GM20431 (cell line): ENCODE data around the gene NOTO.

Source experiments
- in situ Hi-C: fragments of 300-500 bp; cut with MseI, MboI; formaldehyde crosslinking; loops from one replicate; pipeline ENCODE4 v1.15.0; 2020; ENCODE audit warnings: low sequenced_read_pairs; ENCODE audit not compliant: unreplicated experiment

The NOTO gene

DNA sequence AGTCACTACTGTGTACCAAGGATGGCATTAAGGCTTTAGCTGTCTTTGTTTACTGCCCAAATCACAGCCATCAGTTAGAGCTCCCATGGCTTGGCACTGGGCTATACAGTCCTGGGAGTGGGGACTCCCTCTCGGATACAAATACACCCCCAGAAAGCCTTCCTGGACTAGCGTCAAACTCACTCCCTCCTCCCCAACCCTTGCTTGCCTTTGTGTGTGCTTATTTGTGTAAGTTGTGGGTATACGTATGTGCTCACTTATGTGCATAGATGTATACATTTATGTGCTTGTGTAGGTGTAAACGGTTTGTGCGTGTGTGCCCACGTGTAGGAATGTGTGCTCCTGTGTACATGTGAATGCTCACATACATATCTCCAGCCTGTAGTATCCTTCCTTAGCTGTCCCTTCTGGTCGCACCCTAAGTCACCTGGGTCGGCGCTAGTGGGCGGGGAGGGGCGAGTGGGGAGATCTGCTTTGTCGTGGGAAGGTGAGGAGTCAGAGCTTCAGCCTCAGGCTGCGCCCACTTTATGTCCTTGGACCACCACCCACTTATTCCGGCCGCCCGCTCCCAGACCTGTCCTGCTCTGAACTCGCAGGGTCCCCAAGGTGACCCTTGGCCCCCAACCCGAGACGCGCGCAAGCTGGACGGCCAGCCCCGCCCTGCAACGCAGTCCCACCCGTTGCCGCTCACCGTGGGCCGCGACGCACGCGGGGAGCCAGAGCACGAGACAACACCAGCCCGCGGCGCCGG lies 30.2 kb downstream of the NOTO start:
- in situ Hi-C loops = no loop called here

DNA sequence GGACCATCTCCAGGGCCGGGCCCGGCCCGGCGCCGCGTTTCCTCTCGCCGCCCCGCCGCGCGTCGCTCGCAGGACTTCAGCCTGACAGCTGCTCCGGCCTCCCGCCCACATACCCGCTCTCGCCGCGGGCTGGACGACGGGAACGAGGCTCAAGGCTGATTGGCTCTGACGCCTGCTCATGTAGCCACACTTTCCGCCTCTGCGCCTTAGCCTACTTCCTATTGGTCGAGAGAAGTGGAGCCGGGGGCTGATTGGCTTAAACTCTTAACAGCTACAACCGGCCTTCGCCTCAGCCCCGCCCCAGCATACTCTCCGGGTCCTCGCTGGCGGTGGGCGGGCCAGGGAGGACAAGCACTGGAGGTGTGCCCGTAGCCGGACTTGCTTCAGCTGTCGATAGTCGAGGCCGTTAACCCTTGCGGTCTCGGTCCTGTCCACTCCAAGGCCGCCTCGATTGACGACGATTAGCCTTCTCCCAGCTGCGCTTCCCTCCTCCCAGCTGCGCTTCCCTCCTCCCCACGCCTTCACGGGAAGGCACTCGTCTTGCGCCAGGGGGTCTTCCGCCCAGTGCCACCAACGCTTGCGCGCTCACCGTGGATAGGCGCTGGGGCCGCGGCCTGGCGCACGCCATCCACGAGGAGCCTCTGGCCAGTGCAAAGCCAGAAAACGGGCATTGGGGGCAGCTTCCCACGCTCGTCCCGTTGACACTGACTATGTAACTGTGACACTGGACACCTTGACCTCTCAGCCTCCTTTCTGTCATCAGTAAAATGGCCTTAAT lies 31.0 kb downstream of the NOTO start, which contains the start of gene PRADC1:
Gene PRADC1 (minus strand): TSS at position 86 of the 778 bp plus-strand sequence. CDS start 79 bp downstream, at position 7.
- in situ Hi-C loops = no loop called here

DNA sequence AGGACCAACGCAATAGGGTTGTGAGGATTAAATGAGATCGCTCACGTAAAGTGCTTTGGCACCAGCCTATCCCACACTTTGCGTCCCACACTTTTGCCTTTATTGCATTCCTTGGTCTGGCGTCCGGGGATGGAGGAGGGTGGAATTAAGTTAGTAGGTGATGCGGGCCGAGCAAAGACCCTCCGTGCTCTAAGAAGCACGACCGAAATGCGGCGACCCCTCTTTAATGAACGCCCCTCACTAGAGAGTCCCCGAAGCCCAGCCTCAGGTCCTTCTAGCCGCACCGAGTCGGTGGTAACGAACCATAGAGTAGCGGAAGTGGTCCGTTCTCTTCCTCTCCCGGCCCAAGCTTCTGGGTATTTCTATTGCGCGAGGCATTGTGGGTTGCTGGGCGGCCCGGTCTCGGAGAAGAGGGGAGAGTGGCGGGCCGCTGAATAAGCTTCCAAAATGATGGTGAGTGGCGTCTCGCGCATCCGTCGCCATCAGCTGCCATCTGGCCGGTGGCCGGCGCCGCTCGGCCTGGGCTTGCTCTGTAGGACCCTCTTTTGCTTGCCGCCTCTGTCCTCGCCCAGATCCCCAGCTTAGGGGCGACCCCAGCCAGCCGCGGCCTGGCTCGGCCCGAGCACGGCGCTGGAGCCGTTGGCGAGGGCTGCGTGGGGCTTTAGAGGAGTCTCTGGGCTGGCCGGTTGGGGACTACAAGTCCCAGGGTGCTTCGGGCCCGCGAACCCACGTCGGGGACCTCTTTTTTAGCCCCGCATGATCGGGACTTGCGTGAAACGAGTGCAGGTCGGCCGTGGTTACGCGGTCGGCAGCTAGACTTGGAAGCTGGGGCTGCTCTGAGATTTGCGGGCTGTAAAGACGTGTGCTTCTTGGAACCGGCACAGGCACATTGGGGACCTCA lies 31.8 kb downstream of the NOTO start, which contains the start of gene CCT7:
Gene CCT7 (plus strand): TSS at position 377 of the 901 bp plus-strand sequence. CDS start 71 bp downstream, at position 448.
- in situ Hi-C loops = no loop called here

DNA sequence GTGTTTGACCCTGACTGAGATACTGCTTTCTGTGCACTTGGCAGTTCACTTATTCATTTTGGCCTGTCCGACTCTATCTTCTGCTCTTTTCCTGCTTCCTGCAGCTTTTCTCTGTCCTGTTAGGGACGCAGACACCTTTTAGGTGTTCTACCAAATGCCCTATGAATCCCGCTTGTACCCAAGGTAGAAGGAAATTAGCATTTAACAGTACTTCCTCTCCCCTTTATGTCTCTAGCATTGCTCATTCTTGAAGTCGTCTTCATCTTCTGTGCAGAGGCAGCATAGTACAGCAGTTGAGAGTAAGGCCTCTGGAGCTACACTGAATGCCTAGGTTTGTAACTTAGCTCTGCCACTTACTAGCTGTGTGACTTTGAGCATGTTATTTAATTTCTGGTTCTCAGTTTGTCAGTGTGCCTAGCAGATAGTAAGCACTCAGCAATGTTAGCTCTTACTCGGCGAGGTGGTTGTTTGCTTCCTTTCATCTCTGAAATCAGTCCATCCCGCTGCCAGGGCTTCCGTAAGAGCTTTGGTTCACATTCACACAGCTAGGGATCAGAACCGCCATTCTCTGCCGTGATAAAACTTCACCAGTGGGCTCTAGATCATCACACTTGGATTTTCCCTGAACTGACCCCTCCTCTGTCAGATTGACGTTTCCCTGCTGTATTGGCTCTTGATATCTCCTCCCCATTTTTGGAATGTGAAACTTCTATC lies 33.1 kb downstream of the NOTO start:
- in situ Hi-C loops = no loop called here

DNA sequence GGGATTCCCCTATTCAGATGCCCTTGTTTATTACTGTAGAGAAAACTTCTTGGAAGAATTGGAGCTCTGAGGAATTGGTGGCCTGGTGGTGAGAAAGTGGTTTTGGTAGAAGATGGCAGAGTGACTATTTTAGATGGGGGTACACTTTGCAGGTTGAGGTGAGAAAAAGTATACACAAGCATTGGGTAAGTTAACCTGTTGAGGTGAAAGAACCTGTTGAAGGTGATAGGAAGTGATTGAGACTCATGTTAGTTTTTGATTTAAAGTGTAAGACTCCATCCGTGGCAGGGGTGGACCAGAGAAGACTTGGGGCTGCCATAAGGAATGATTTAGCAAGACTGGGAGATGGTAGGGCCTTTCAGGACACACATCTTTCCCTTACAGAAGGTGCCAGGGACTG lies 34.8 kb downstream of the NOTO start:
- in situ Hi-C loops = no loop called here

DNA sequence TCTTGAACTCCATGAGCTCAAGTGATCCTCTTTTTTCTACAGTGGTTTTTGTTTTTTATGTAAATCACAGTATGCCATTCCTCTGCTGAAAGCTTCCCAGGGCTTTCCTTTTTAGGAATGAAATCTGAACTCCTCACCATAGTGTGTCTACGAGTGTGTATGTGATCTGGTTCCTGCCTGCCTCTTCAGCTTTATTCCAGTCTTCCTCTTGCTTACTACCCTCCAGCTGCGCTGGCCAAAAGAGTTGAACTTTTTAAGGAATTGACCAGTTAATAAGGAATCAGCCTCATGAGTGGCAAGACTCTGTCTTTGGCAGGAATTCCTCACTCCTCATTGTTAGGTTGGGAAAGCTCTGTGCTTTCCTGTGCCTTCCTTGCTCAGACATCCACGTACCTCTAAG lies 35.8 kb downstream of the NOTO start:
- in situ Hi-C loops = no loop called here

DNA sequence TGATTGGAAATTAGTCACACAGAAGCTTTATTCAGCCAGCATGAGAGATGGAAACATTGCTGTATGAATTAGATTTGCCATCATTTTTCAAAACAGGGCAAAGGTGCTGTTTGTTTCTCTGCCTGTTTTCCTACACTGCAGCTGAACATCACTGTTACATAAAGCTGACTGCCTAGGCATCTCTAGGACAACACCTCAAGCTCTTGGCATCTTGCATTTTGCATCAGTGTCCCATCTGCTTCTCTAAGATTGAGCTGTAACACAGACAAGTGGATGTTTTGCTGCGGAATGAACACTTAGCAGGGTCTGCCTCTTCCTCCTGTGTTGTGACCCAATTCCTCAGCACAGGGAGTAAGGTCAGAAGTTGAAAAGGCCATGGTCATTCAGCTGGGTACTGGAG lies 36.6 kb downstream of the NOTO start:
- in situ Hi-C loops = no loop called here

DNA sequence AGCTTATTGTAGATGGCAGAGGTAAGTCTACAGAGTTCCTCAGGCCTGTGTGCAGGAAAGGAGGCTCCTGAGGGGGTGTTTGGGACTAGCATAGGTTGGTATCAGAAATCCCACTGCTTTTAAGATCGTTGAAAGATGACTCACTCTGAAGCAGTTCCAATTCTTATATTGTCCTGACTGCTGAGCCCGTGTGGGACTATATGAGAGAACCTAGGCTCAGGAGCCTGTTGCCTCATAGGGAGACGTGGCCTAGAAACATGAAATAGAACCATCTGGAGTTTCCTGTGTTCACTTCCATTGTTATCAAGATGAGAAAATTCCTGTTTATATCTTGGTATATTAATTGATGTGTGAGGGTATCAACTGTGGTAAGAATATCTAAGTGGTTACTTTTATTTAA lies 37.4 kb downstream of the NOTO start:
- in situ Hi-C loops = no loop called here

DNA sequence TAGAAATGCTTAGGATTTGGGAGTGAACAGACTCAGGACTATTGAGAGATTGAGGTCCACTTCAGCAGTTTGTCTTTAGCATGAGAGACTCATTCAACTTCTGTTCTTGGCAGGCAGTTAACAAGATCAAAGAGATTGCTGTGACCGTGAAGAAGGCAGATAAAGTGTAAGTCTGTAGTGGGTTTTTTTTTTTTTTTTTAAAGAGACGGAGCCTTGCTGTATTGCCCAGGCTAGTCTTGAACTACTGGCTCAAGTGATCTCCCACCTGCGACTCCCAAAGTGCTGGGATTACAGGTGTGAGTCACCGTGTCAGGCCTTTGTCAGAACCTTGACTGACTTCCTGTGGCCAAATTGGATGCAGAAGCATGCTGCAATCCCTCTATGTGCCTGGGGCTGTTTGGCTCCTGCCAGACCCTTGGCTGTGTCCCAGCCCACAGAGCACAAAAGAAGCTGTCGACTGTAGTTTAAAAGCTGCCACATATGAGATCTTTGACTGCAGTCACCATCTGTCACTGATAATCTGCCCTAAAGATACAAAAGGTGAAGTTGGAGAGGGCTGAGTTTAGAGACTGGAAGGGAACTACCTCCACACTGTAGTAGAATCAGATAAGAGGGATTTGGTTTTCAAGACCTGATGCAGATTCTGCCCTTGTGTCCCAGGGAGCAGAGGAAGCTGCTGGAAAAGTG lies 41.7 kb downstream of the NOTO start:
- in situ Hi-C loops = no loop called here

DNA sequence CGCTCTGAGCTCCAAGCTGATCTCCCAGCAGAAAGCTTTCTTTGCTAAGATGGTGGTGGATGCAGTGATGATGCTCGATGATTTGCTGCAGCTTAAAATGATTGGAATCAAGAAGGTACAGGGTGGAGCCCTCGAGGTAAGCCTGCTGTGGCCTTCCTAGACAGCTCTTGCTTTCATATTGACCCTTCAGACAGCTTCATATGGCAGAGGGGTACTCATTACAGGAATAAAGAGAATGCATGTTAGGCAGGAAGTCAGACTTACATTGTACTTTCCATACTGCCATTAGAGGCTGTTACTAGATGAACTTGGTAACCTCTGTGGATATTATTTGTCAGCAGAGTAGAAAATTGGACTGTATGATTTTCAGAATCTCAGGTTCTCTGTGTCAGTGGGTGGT lies 42.2 kb downstream of the NOTO start:
- in situ Hi-C loops = no loop called here

DNA sequence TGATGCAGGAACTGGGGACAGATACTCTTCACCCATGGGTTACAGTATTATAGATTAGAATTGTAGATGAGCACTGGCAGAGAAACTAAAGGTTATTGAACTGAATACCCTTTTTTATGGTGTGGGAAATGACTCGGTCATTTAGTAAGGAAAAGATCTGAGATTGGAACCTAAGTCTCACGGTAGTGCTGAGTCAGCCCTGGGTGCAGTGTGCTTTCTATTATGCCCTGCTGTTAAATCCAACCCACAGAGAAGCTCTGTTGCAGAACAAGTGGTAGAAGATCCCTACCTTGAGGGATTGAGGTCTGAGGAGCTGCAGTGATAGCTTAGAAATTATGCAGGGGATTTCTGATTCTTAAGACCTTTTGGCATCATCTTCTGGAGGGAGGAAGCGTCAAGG lies 44.5 kb downstream of the NOTO start:
- in situ Hi-C loops = no loop called here

DNA sequence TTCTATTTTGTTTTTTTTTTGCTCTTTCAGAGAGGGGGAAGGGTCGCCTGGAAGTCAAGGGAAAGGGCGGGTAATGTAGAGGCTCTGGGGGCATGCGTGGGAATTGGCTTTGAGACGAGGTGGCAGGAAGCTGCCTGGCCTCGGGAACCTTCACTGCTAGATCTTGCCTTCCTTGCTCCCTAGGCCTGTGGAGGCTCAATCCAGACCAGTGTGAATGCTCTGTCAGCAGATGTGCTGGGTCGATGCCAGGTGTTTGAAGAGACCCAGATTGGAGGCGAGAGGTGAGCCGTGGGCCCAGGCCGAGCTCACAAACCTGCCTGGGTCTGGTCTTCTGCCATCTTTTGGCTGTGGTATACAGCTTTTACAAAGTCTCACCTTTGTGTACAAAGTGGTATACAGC lies 47.3 kb downstream of the NOTO start:
- in situ Hi-C loops = no loop called here

DNA sequence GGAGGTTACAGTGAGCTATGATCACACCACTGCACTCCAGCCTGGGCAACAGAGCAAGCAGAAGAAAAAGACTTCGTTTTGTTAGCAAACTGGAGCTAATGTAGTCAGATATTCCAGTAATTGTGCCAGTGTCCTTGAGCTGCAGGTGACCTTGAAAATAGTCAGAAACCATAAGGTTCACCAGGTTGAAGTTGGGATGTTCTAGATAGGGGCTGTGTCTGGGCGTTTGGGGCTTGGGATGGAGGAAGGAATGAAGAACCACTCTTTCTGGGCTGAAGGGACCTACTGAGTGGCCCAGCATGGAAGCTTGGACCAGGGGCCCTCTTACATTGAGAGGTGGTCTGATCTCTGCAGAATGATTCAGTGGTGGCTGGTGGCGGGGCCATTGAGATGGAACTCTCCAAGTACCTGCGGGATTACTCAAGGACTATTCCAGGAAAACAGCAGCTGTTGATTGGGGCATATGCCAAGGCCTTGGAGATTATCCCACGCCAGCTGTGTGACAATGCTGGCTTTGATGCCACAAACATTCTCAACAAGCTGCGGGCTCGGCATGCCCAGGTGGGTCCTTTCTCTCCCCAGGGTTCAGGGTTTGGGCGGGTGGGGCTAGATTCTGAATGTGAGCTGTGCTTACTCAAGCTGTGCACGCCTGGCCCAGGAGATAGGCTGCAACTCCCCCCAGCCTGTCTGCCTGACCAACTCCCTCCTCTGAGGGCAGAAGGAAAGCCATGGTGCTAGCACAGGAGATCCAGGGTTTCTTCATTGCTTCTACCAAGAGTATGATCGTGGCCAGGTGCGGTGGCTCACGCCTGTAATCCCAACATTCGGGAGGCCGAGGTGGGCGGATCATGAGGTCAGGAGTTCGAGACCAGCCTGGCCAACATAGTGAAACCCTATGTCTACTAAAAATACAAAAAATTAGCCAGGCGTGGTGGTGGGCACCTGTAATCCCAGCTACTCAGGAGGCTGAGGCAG lies 48.8 kb downstream of the NOTO start:
- in situ Hi-C loops = no loop called here

DNA sequence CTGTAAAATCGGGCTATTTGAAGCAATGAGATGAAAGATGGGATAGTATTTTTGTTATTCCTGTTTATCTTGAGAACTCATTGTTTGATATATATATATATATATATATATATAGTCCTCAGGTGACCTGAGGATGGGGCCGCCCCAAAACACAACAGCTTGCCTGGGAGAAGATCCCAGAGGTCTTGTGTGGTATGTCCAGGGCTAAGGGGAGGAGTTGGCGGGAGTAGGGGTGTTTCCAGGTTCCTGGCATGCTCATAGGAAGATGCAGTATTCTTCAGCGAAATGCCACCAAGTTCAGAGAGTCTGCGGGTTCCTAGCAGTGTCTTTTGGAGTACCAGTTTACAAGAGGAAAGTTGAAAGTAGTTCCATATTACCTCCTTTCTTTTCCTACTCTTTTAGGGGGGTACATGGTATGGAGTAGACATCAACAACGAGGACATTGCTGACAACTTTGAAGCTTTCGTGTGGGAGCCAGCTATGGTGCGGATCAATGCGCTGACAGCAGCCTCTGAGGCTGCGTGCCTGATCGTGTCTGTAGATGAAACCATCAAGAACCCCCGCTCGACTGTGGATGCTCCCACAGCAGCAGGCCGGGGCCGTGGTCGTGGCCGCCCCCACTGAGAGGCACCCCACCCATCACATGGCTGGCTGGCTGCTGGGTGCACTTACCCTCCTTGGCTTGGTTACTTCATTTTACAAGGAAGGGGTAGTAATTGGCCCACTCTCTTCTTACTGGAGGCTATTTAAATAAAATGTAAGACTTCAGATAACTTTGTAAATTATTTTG lies 50.1 kb downstream of the NOTO start:
- in situ Hi-C loops = no loop called here

DNA sequence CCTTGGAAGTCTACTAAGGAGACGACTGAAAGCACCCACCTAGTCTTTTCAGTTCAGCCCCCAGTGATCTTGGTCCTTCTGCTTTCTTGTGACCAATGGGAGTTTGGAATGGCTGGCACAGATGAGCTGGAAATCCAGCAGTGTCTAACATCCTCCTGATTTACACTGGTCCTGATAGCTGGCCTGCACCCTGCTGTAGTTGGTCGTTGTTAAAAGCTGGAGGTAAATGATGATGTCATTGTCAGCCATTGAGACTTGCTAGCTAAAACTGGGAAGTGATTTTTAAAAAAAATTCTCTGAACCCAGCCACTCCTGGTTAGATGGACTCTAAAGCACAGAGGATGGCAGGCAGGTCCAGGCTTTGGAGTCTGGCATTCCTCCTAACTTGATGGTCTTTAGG lies 51.0 kb downstream of the NOTO start:
- in situ Hi-C loops = no loop called here

DNA sequence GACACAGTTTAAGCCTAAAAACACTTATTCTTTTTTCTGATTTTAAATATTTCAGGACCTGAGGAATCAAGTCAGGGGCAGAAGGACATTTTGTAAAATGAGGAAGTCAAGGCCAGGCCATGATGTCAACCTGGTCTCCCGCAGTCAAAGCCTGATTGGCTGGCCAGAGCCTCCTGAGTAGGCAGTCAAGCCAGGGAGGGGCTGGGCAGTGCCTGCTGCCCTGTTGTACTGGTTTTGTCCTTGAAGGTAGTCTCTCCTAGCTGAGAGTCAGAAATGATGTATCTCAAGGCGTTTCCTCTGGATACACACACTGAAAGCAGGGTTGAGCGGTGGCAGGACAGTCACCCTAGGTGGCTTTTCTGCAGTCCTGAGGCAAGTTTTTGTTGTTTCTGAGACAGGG lies 51.5 kb downstream of the NOTO start:
- in situ Hi-C loops = no loop called here

DNA sequence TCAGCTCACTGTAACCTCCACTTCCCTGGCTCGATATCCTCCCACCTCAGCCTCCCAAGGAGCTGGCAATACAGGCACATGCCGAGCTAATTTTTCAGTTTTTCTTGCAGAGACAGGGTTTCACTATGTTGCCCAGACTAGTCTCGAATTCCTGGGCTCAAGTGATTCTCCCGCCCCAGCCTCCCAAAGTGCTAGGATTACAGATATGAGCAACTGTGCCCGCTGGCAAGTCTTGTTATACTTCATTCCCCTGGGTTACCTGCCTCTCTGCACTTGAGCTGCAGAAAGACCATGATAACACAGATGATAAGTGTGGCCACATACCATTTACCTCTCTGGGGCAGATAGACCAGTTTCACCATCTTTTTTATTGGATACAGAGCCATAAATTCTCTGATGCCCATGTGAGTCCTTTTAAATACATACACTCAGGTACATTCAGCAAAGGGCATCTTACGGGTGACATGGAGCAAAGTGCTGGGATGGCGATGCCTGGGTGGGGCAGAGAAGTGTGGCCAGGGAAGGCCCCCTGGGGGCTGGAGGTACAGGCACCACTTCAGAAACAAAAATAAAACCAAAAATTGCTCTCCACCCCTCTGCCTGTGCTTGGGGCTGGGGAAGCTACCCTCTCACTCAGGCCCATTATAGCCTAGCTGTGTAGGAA lies 52.1 kb downstream of the NOTO start:
- in situ Hi-C loops = no loop called here
